Brain microvascular endothelial cell (primary cell): Measurements from ENCODE around the gene SPRN.
"Not testable (repeated sequence)": the region's sequence is repeated elsewhere in the genome, so short reads cannot be mapped to it uniquely, and the experiment has no call there.

ENCODE experiments used
- DNase-seq: peaks from one replicate; pipeline ENCODE4 v3.0.0-alpha.2; 2020
- H3K27ac ChIP-seq: fragments of 250-450 bp; sonication (Bioruptor Pico); 2 replicates; pipeline ENCODE4 v1.5.1; 2020; ENCODE audit warnings: mild to moderate bottlenecking, moderate library complexity
- H3K27me3 ChIP-seq: fragments of 250-450 bp; sonication (Bioruptor Pico); replicated peaks from 2 replicates; pipeline ENCODE4 v1.5.1; 2020; ENCODE audit warnings: mild to moderate bottlenecking
- H3K36me3 ChIP-seq: fragments of 250-450 bp; sonication (Bioruptor Pico); replicated peaks from 2 replicates; pipeline ENCODE4 v1.5.1; 2020; ENCODE audit warnings: mild to moderate bottlenecking
- H3K4me3 ChIP-seq: 2 replicates; pipeline ENCODE4 v1.5.1; 2011; ENCODE audit warnings: low read depth, mild to moderate bottlenecking, control low read depth, low read length, moderate library complexity
- in situ Hi-C: cut with HindIII; loops from 2 replicates; pipeline ENCODE4 v1.10.0; 2017; ENCODE audit warnings: low sequenced_read_pairs, low pct_ligation_motif_present
- TF ChIP-seq, protein P1 (sequence below): IDR thresholded peaks from 2 replicates; pipeline ENCODE4 v1.5.1; 2011; ENCODE audit warnings: low read depth, mild to moderate bottlenecking, moderate library complexity, low read length, control low read depth, inconsistent platforms; ENCODE audit errors: missing control alignments

The SPRN gene

GRCh38 chr10:133378251-133379096 is 46.0 kb downstream of the SPRN start:
- TF ChIP-seq, protein P1, sequence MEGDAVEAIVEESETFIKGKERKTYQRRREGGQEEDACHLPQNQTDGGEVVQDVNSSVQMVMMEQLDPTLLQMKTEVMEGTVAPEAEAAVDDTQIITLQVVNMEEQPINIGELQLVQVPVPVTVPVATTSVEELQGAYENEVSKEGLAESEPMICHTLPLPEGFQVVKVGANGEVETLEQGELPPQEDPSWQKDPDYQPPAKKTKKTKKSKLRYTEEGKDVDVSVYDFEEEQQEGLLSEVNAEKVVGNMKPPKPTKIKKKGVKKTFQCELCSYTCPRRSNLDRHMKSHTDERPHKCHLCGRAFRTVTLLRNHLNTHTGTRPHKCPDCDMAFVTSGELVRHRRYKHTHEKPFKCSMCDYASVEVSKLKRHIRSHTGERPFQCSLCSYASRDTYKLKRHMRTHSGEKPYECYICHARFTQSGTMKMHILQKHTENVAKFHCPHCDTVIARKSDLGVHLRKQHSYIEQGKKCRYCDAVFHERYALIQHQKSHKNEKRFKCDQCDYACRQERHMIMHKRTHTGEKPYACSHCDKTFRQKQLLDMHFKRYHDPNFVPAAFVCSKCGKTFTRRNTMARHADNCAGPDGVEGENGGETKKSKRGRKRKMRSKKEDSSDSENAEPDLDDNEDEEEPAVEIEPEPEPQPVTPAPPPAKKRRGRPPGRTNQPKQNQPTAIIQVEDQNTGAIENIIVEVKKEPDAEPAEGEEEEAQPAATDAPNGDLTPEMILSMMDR: no peak
- Histone ChIP-seq H3K27me3 (no peaks in the 10 kb centered on the region), H3K27ac (no peak overlapping the region), H3K36me3 (no peaks in the 10 kb centered on the region), H3K4me3 (peak overlapping the region; percentile 74)
- in situ Hi-C loops: no loop called here
- no peak for DNase-seq

- in situ Hi-C loops: no loop called here
- Histone ChIP-seq H3K27ac (no peak overlapping the region), H3K36me3 (no peaks in the 10 kb centered on the region), H3K27me3 (no peaks in the 10 kb centered on the region), H3K4me3 (peak overlapping the region; percentile 74)
- TF ChIP-seq, protein P1: no peak
- DNase-seq: no peak
These were observed 46.6 kb downstream of the SPRN start for GRCh38 chr10:133377818-133378250.

DNA sequence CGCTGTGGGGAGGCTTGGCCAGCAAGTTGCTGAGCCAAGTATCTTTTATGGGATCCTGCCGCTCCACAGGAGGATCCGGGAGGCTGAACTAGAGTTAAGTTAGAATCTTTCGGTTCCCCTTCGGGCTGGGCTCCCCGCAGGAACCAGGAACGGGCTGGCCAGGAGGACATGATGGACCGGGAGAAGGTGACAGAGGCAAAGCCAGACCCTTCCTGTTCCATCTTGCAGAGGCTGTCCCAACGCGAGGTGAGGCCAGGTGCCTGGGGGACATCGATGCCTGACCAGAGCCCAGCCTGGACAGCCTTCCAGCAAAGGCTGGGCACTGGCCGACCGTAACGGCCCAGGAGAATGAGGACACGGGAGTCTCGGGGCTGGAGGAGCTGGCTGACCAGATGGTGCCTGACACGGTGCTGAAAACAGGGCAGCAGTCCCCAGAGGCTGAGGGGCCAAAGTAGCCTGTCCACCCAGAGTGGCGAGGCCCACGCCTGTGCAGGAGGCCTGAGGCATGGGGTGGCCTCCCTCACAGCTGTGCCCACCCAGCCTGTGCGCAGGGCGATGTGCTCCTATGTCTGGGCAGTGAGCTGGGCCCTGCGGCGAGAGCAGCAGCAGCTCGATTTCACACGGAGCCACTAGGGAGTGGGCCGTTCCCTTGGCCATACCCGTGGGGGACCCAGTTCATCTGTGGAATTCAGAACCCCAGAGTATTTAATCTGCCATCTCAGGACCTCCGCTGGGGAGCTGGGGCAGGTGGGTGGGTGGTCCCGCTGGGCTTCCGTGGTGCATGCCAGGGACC is 47.2 kb downstream of the SPRN start:
- Histone ChIP-seq H3K27ac (no peak overlapping the region), H3K36me3 (no peaks in the 10 kb centered on the region), H3K4me3 (no peak overlapping the region), H3K27me3 (no peaks in the 10 kb centered on the region)
- in situ Hi-C loops: no loop called here
- no peak for DNase-seq
- TF ChIP-seq, protein P1: no peak

DNA sequence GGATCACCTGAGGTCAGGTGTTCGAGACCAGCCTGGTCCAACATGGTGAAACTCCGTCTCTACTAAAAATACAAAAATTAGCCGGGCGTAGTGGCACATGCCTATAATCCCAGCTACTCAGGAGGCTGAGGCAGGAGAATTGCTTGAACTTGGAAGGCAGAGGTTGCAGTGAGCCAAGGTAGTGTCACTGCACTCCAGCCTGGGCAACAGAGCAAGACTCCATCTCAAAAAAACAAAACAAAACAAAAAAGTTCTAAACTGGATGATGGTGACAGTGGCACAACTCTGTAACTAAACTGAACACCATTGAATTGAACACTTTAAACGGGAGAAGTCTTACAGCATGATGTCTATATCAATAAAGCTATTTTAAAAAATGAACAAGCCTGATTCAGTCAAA is 48.2 kb downstream of the SPRN start:
- H3K27me3 ChIP-seq, in situ Hi-C loops, DNase-seq, H3K4me3 ChIP-seq, H3K36me3 ChIP-seq, H3K27ac ChIP-seq: not testable (repeated sequence)

DNA sequence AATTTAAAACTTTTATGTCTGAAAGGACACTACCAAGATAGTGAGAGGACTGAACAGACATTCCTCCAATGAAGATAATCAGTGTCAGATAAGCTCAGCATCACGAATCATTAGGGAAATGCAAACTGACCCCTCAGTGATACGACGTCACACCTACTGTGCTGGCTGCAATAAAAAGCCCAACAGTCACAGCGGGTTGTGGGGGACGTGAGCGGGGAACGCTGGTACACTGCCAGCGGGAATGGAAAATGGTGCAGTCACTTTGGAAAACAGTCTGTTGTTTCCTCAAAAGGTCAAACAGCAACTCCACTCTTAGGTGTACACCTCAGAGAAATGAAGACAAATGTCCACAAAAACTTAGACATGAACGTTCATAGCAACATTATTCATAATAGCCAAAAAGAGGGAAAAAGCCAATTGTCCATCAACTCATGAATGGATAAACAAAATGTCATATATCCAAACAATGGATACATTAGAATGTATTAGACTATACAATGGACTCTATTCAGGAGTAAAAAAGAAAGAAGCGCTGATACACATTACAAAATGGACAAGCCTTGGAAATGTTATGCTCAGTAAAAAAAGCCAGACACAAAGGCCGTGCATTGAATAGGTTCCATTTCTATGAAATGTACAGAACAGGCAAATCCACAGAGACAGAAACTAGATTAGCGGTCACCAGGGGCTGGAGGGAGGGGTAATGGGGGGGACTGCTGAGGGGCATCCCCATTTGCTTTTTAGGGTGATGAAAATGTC is 48.9 kb downstream of the SPRN start:
- no peak for DNase-seq
- Histone ChIP-seq H3K27ac (no peak overlapping the region), H3K4me3 (no peak overlapping the region), H3K36me3 (peaks cover under 1% of the 10 kb centered on the region), H3K27me3 (no peaks in the 10 kb centered on the region)
- TF ChIP-seq, protein P1: no peak
- in situ Hi-C loops: no loop called here
